Measurements from ENCODE around the gene CD300A.

GRCh38 chr17:74525781-74526288 is 59.4 kb downstream of the CD300A start:
- no peak for TF ChIP-seq CTCF (IDR thresholded peaks at IDR 0.05; ENCODE audit: low read depth, low read length)
- no peak for TF ChIP-seq EZH2phosphoT487 (IDR thresholded peaks at IDR 0.05; ENCODE audit: low read depth)
